Measurements from ENCODE around the gene EPB41L4A. TPM values are rescaled to one million over a fixed set of nuclear protein-coding genes. Genes with fewer than 3 reads are reported as not detected.

The EPB41L4A gene
- total and polyA plus RNA-seq, 11 donors: 6.4 to 34.5 (median 16.2) TPM

DNA sequence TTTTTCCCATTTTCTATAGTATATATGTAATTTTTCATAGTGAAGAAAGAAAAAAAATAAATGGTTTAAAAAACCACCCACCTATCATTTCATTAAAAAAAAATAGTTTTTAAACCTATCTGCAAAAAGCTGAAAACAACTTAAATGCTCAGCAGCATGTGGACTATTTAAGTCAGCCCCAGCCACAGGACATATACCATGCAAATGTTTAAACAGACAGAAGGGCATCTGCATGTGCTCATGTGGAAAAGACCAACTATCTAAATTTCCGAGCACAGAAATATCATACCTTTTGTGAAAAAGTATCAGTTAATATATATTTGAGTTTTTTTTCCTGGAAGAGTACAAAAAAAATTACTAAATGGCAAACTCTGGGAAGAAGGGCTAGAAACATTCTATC lies 143.4 kb downstream of the EPB41L4A start:
- intact Hi-C loops (cut with DNase I): no loop called here
- Histone ChIP-seq H3K27ac (no peak overlapping the region), H3K9me3 (no peaks in the 10 kb centered on the region), H3K4me1 (peaks cover 0 to 11% (median 7%) of the 10 kb centered on the region in 12 donors), H3K36me3 (no peaks in the 10 kb centered on the region), H3K4me3 (no peak overlapping the region), H3K27me3 (no peaks in the 10 kb centered on the region)
- 92 to 99% (median 98%) methylated on average over 1 of the region's 1 CpG for WGBS, 4 donors
- TF ChIP-seq, protein P1, sequence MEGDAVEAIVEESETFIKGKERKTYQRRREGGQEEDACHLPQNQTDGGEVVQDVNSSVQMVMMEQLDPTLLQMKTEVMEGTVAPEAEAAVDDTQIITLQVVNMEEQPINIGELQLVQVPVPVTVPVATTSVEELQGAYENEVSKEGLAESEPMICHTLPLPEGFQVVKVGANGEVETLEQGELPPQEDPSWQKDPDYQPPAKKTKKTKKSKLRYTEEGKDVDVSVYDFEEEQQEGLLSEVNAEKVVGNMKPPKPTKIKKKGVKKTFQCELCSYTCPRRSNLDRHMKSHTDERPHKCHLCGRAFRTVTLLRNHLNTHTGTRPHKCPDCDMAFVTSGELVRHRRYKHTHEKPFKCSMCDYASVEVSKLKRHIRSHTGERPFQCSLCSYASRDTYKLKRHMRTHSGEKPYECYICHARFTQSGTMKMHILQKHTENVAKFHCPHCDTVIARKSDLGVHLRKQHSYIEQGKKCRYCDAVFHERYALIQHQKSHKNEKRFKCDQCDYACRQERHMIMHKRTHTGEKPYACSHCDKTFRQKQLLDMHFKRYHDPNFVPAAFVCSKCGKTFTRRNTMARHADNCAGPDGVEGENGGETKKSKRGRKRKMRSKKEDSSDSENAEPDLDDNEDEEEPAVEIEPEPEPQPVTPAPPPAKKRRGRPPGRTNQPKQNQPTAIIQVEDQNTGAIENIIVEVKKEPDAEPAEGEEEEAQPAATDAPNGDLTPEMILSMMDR (IDR thresholded peaks at IDR 0.05): no peak
- ATAC-seq: no peak
- DNase-seq: no peak

DNA sequence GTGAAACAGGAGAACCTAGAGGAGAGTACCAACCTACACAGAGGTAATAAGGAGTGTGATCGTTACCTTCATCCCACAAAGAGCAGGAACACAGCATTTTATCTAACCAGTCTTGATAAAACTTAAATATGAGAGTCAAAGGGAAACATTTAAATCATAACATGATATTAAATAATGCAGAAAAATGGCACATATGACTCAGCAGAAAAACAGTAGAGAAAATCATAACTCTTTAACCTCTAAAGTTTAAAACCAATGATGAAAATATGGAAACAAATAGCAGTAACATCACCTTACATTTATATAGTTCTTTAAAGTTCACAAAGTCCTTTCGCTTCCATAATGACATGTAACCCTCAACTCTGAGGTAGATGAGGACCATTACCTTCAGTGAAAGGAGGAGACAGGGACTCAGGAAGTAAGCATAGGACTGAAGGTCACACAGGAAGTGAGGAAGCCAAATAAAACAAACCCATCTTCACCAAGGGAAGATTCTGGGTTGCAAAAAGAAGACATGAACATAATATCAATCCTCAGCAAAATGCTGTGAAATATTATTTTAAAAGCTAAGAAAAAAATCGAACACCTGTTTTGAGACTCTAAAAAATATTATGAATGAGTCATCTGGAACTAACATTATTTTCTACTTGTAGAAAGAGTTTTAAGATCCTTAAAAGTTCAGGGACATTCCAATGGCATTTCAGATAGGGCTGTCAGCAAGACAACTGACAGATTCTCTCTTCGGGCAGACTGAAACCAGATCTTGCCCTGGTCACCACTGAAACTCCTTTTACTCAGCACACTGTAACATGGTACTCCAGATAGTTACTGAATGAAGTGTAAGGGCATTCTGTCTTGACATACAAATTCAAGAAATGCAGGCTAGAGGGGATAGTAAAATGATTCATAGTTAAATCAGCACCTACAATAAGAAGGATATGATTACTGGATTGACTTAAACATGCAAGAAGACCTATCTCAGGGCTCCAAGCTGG lies 148.5 kb downstream of the EPB41L4A start:
- ATAC-seq: peak in 3 of 4 donors; percentile 57 to 70 (median 58)
- H3K9me3 ChIP-seq: no peaks in the 10 kb centered on the region
- no peak for DNase-seq
- H3K4me3 ChIP-seq: no peak overlapping the region
- no peak overlapping the region for H3K27ac ChIP-seq
- intact Hi-C loops (cut with DNase I): no loop called here
- TF ChIP-seq, protein P1 (IDR thresholded peaks at IDR 0.05): no peak
- no peak for TF ChIP-seq POLR2A (IDR thresholded peaks at IDR 0.05)
- H3K27me3 ChIP-seq: no peaks in the 10 kb centered on the region
- H3K4me1 ChIP-seq: peaks cover 0 to 14% (median 9%) of the 10 kb centered on the region in 12 donors
- peaks cover 0 to 9% (median 0%) of the 10 kb centered on the region in 9 donors for H3K36me3 ChIP-seq
- 59 to 63% (median 61%) methylated on average over 4 of the region's 4 CpGs for WGBS, 4 donors

GRCh38 chr5:112267231-112267630 lies 151.8 kb downstream of the EPB41L4A start:
- DNase-seq (no peak), ATAC-seq (no peak)
- intact Hi-C loops (cut with DNase I): no loop called here
- TF ChIP-seq, protein P1 (IDR thresholded peaks at IDR 0.05): no peak
- TF ChIP-seq POLR2A (IDR thresholded peaks at IDR 0.05): no peak
- 80 to 87% (median 85%) methylated on average over 4 of the region's 4 CpGs for WGBS, 4 donors
- H3K4me3 ChIP-seq: no peak overlapping the region
- H3K4me1 ChIP-seq: peaks cover 0 to 26% (median 10%) of the 10 kb centered on the region in 12 donors
- H3K27ac ChIP-seq: no peak overlapping the region
- no peaks in the 10 kb centered on the region for H3K9me3 ChIP-seq
- no peaks in the 10 kb centered on the region for H3K27me3 ChIP-seq
- peaks cover 0 to 33% (median 15%) of the 10 kb centered on the region in 9 donors for H3K36me3 ChIP-seq

GRCh38 chr5:112264666-112265065 lies 154.4 kb downstream of the EPB41L4A start:
- Histone ChIP-seq H3K9me3 (no peaks in the 10 kb centered on the region), H3K27me3 (no peaks in the 10 kb centered on the region), H3K4me3 (no peak overlapping the region), H3K36me3 (peaks cover 0 to 54% (median 15%) of the 10 kb centered on the region in 9 donors), H3K4me1 (peaks cover 0 to 14% (median 0%) of the 10 kb centered on the region in 12 donors), H3K27ac (no peak overlapping the region)
- ATAC-seq (no peak), DNase-seq (no peak)
- WGBS, 4 donors: 93 to 99% (median 97%) methylated on average over 3 of the region's 3 CpGs
- TF ChIP-seq, protein P1 (IDR thresholded peaks at IDR 0.05): no peak
- no peak for TF ChIP-seq POLR2A (IDR thresholded peaks at IDR 0.05)
- intact Hi-C loops (cut with DNase I): no loop called here
